H9 (cell line): ENCODE results near the gene GAMT. TPM values are rescaled to one million over a fixed set of nuclear protein-coding genes. Genes with fewer than 3 reads are reported as not detected.
A peak's percentile ranks its signal among the peaks of the same experiment; 100 is the strongest.

Source experiments
- DNase-seq: peaks from one replicate; pipeline ENCODE4 v3.0.0-alpha.2; 2017
- H2AFZ ChIP-seq: one replicate; pipeline ENCODE4 v1.6.1; 2013; ENCODE audit warnings: mild to moderate bottlenecking, low read length, control low read depth, moderate library complexity
- H2AK5ac ChIP-seq: 2 replicates; pipeline ENCODE4 v1.6.1; 2013; ENCODE audit warnings: low read length, control low read depth, mixed read lengths; ENCODE audit not compliant: insufficient read length
- H2BK120ac ChIP-seq: one replicate; pipeline ENCODE4 v1.6.1; 2013; ENCODE audit warnings: low read depth, mild to moderate bottlenecking, low read length, control low read depth, inconsistent platforms; ENCODE audit not compliant: poor library complexity, severe bottlenecking
- H2BK12ac ChIP-seq: 2 replicates; pipeline ENCODE4 v1.6.1; 2013; ENCODE audit warnings: low read length, control low read depth, mixed read lengths, low read depth; ENCODE audit not compliant: insufficient read length
- H2BK15ac ChIP-seq: 2 replicates; pipeline ENCODE4 v1.6.1; 2013; ENCODE audit warnings: low read depth, low read length, control low read depth
- H2BK20ac ChIP-seq: one replicate; pipeline ENCODE4 v1.6.1; 2013; ENCODE audit warnings: low read depth, mild to moderate bottlenecking, low read length, control low read depth, inconsistent platforms; ENCODE audit not compliant: poor library complexity, severe bottlenecking
- H2BK5ac ChIP-seq: 2 replicates; pipeline ENCODE4 v1.6.1; 2013; ENCODE audit warnings: low read length, control low read depth, mixed read lengths; ENCODE audit not compliant: insufficient read length
- H3K14ac ChIP-seq: 2 replicates; pipeline ENCODE4 v1.6.1; 2013; ENCODE audit warnings: low read length, control low read depth; ENCODE audit not compliant: insufficient read depth
- H3K18ac ChIP-seq: 2 replicates; pipeline ENCODE4 v1.6.1; 2013; ENCODE audit warnings: low read depth, mild to moderate bottlenecking, mixed read lengths, low read length, control low read depth; ENCODE audit not compliant: insufficient read length
- H3K23ac ChIP-seq: 2 replicates; pipeline ENCODE4 v1.6.1; 2013; ENCODE audit warnings: low read length, control low read depth, mixed read lengths, low read depth; ENCODE audit not compliant: insufficient read length
- H3K23me2 ChIP-seq: 2 replicates; pipeline ENCODE4 v1.6.1; 2013; ENCODE audit warnings: low read depth, mild to moderate bottlenecking, mixed read lengths, low read length, control low read depth; ENCODE audit not compliant: insufficient read length, poor library complexity, severe bottlenecking
- H3K27ac ChIP-seq: 2 replicates; pipeline ENCODE4 v1.5.1; 2013; ENCODE audit warnings: low read length, control low read depth, mixed read lengths, low read depth; ENCODE audit not compliant: insufficient read length
- H3K27me3 ChIP-seq: 2 replicates; pipeline ENCODE4 v1.6.1; 2013; ENCODE audit warnings: low read length, control low read depth, inconsistent platforms; ENCODE audit not compliant: insufficient read depth
- H3K4ac ChIP-seq: 2 replicates; pipeline ENCODE4 v1.6.1; 2013; ENCODE audit warnings: low read depth, mild to moderate bottlenecking, control low read depth, inconsistent platforms, low read length, moderate library complexity
- H3K4me1 ChIP-seq: 2 replicates; pipeline ENCODE4 v1.6.1; 2013; ENCODE audit warnings: low read length, control low read depth, inconsistent platforms; ENCODE audit not compliant: insufficient read depth
- H3K4me2 ChIP-seq: 2 replicates; pipeline ENCODE4 v1.6.1; 2013; ENCODE audit warnings: low read length, control low read depth, mixed read lengths; ENCODE audit not compliant: insufficient read length, insufficient read depth
- H3K56ac ChIP-seq: 2 replicates; pipeline ENCODE4 v1.6.1; 2013; ENCODE audit warnings: low read depth, mild to moderate bottlenecking, mixed read lengths, low read length, control low read depth; ENCODE audit not compliant: insufficient read length
- H3K79me1 ChIP-seq: 2 replicates; pipeline ENCODE4 v1.6.1; 2013; ENCODE audit warnings: low read depth, mild to moderate bottlenecking, moderate library complexity, low read length, control low read depth, inconsistent platforms; ENCODE audit not compliant: insufficient read depth, poor library complexity, severe bottlenecking
- H3K79me2 ChIP-seq: 2 replicates; pipeline ENCODE4 v1.6.1; 2013; ENCODE audit warnings: low read length, control low read depth, inconsistent platforms; ENCODE audit not compliant: insufficient read depth
- H3K9ac ChIP-seq: 2 replicates; pipeline ENCODE4 v1.6.1; 2013; ENCODE audit warnings: low read length, control low read depth, mixed read lengths; ENCODE audit not compliant: insufficient read length; ENCODE audit errors: extremely low read depth
- H3K9me3 ChIP-seq: one replicate; pipeline ENCODE4 v1.6.1; 2013; ENCODE audit warnings: low read depth, low read length, inconsistent platforms; ENCODE audit not compliant: control insufficient read depth
- H3T11ph ChIP-seq: one replicate; pipeline ENCODE4 v1.6.1; 2013; ENCODE audit warnings: mild to moderate bottlenecking, low read length, control low read depth, inconsistent platforms
- H4K20me1 ChIP-seq: one replicate; pipeline ENCODE4 v1.6.1; 2013; ENCODE audit not compliant: control insufficient read depth, insufficient read length, insufficient read depth
- H4K5ac ChIP-seq: 2 replicates; pipeline ENCODE4 v1.6.1; 2013; ENCODE audit warnings: low read depth, mild to moderate bottlenecking, mixed read lengths, low read length, control low read depth; ENCODE audit not compliant: insufficient read length
- H4K8ac ChIP-seq: replicated peaks from 2 replicates; pipeline ENCODE4 v1.6.1; 2013; ENCODE audit warnings: low read length, control low read depth, mixed read lengths, low read depth; ENCODE audit not compliant: insufficient read length
- H4K91ac ChIP-seq: 2 replicates; pipeline ENCODE4 v1.6.1; 2013; ENCODE audit warnings: low read depth, mild to moderate bottlenecking, moderate library complexity, mixed read lengths, low read length, control low read depth; ENCODE audit not compliant: insufficient read length
- H3K27ac Mint-ChIP-seq, 3 experiments: 2 replicates in 2 of 3; 3 replicates in 1 of 3; pipeline ENCODE4 v1.8.0; 2020 to 2021; ENCODE audit warnings: mixed read lengths in 3 of 3, mild to moderate bottlenecking in 1 of 3, moderate library complexity in 1 of 3
- H3K27me3 Mint-ChIP-seq: 2 replicates; pipeline ENCODE4 v1.8.0; 2021; ENCODE audit warnings: low read depth, mild to moderate bottlenecking, moderate library complexity, mixed read lengths
- H3K36me3 Mint-ChIP-seq, 3 experiments: 2 replicates in 2 of 3; 3 replicates in 1 of 3; pipeline ENCODE4 v1.8.0; 2020 to 2021; ENCODE audit warnings: low read depth in 3 of 3, mixed read lengths in 3 of 3; ENCODE audit not compliant: insufficient read depth in 1 of 3
- H3K4me1 Mint-ChIP-seq, 2 experiments: 2 replicates each; pipeline ENCODE4 v1.8.0; 2020; ENCODE audit warnings: mixed read lengths in 2 of 2
- H3K4me3 Mint-ChIP-seq, 2 experiments: 2 replicates in 1 of 2; 3 replicates in 1 of 2; pipeline ENCODE4 v1.8.0; 2020 to 2021; ENCODE audit warnings: mild to moderate bottlenecking in 2 of 2, mixed read lengths in 2 of 2, moderate library complexity in 1 of 2
- H3K9me3 Mint-ChIP-seq, 2 experiments: 2 replicates in 1 of 2; 3 replicates in 1 of 2; pipeline ENCODE4 v1.8.0; 2020; ENCODE audit warnings: mild to moderate bottlenecking in 2 of 2, mixed read lengths in 2 of 2, moderate library complexity in 1 of 2
- WGBS: extraction: QIAGEN DNeasy Blood & Tissue Kit; methylation state at CpG from one replicate; pipeline ENCODE4 v1.1.7; 2013; ENCODE audit warnings: missing lambda C conversion rate, low lambda C conversion rate, mixed read lengths; ENCODE audit not compliant: insufficient read length; ENCODE audit errors: extremely low coverage; 5-methylcytosine and 5-hydroxymethylcytosine counted together
- total RNA-seq: library from RNA; stranded (reverse); gene quantifications from 2 replicates; pipeline ENCODE4 v1.2.1, GENCODE V29; 2021
- TF ChIP-seq, protein P1 (sequence below): fragments of 200-600 bp; sonication (generic); conservative IDR thresholded peaks from 3 replicates; pipeline ENCODE4 v1.8.0; 2021; ENCODE audit warnings: antibody characterized with exemption, mild to moderate bottlenecking

The GAMT gene
- total RNA-seq, 1 experiment from 2014 or later = 26.6 TPM

DNA sequence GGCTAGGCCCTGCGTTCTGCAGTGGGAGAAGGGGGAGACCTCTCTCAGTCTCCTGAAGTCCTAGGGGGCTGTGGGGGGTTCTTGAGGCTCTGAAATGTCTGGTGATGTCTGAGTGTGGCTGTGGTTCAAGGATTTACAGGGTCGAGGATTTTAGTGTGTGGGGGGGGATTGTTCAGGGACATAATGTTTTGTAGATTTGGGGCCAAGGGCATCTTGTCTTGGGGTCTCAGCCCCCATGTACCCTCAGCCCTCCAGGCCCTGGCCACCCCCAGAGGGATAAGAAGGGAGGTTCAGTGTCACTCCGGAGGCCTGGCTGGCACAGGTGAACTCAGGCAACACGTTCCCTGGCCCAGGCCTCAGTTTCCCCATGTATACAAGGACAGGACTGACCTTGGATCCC is 46.2 kb upstream of the GAMT start:
- TF ChIP-seq, protein P1, sequence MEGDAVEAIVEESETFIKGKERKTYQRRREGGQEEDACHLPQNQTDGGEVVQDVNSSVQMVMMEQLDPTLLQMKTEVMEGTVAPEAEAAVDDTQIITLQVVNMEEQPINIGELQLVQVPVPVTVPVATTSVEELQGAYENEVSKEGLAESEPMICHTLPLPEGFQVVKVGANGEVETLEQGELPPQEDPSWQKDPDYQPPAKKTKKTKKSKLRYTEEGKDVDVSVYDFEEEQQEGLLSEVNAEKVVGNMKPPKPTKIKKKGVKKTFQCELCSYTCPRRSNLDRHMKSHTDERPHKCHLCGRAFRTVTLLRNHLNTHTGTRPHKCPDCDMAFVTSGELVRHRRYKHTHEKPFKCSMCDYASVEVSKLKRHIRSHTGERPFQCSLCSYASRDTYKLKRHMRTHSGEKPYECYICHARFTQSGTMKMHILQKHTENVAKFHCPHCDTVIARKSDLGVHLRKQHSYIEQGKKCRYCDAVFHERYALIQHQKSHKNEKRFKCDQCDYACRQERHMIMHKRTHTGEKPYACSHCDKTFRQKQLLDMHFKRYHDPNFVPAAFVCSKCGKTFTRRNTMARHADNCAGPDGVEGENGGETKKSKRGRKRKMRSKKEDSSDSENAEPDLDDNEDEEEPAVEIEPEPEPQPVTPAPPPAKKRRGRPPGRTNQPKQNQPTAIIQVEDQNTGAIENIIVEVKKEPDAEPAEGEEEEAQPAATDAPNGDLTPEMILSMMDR = no peak

More for the DNA sequence above, 46.2 kb upstream of the GAMT start:
- H3K79me2 ChIP-seq = no peaks in the 10 kb centered on the region
- H4K8ac ChIP-seq = no peak overlapping the region
- H3K23ac ChIP-seq = no peak overlapping the region
- DNase-seq = no peak
- H2AK5ac ChIP-seq = no peak overlapping the region
- no peak overlapping the region for H3K56ac ChIP-seq
- H3K4me2 ChIP-seq = no peak overlapping the region
- no peak overlapping the region for H4K91ac ChIP-seq
- H3K27me3 ChIP-seq = peaks cover 24% of the 10 kb centered on the region; the same call in 1 of the 2 replicates
- Mint-ChIP-seq H3K4me3 (peak overlapping the region in 1 of 2 experiments; percentile 69; a peak in 2 of 5 replicates), H3K9me3 (no peaks in the 10 kb centered on the region; a peak in 1 of 5 replicates), H3K4me1 (peaks cover 10 to 37% of the 10 kb centered on the region in 2 experiments), H3K27ac (no peak overlapping the region), H3K27me3 (peaks cover 74% of the 10 kb centered on the region), H3K36me3 (peaks cover 0 to 8% (median 4%) of the 10 kb centered on the region in 3 experiments; a peak in 5 of 7 replicates)
- no peak overlapping the region for H3T11ph ChIP-seq
- H2BK120ac ChIP-seq = no peak overlapping the region
- no peaks in the 10 kb centered on the region for H3K9me3 ChIP-seq
- no peaks in the 10 kb centered on the region for H3K79me1 ChIP-seq
- H2AFZ ChIP-seq = no peak overlapping the region
- WGBS = no CpG with 5 or more reads among the region's 4 CpGs
- H2BK20ac ChIP-seq = no peak overlapping the region
- H4K5ac ChIP-seq = no peak overlapping the region
- no peak overlapping the region for H3K9ac ChIP-seq
- H3K4ac ChIP-seq = no peak overlapping the region
- H3K4me1 ChIP-seq = no peaks in the 10 kb centered on the region; the same call in 1 of the 2 replicates
- no peaks in the 10 kb centered on the region for H4K20me1 ChIP-seq
- no peak overlapping the region for H2BK12ac ChIP-seq
- H2BK5ac ChIP-seq = no peak overlapping the region
- no peak overlapping the region for H3K14ac ChIP-seq
- H3K23me2 ChIP-seq = peaks cover 9% of the 10 kb centered on the region
- no peak overlapping the region for H2BK15ac ChIP-seq
- H3K27ac ChIP-seq = no peak overlapping the region
- H3K18ac ChIP-seq = no peak overlapping the region
